Endothelial cell of umbilical vein (primary cell): ENCODE data around the gene KCNH2. TPM values are rescaled to one million over a fixed set of nuclear protein-coding genes. Genes with fewer than 3 reads are reported as not detected.

Experiments used
- BruUV-seq: library from RNA; stranded (reverse); fragments of 400-500 nt; replicated peaks from 2 replicates; lab custom pipeline; 2021; lab: Mats Ljungman, UMichigan
- CTCF ChIA-PET: fragments of 300-600, 350-600 bp; sonication (Branson Sonifier 250); formaldehyde crosslinking; loops from one replicate; lab custom pipeline; 2021; ENCODE audit warnings: antibody characterized with exemption, inconsistent platforms; lab: Charles Lee
- POLR2A ChIA-PET: fragments of 300-600, 350-600 bp; sonication (Branson Sonifier 250); formaldehyde crosslinking; loops from one replicate; lab custom pipeline; 2021; ENCODE audit warnings: antibody characterized with exemption, inconsistent platforms; lab: Charles Lee
- DNase-seq: peaks from one replicate; pipeline ENCODE4 v3.0.0-alpha.2; 2011; ENCODE audit warnings: low read depth, low spot score
- FAIRE-seq: peaks from 2 replicates; lab custom pipeline; 2011; peaks lifted over from hg19 to GRCh38; lab: Jason Lieb, UNC
- H2AFZ ChIP-seq: 2 replicates; pipeline ENCODE4 v1.6.0; 2012; ENCODE audit warnings: low read depth, low read length, control low read depth, inconsistent platforms
- H3K27ac ChIP-seq: 2 replicates; pipeline ENCODE4 v1.5.1; 2011; ENCODE audit warnings: low read depth, mild to moderate bottlenecking, control low read depth, low read length, moderate library complexity; ENCODE audit not compliant: insufficient read depth
- H3K27me3 ChIP-seq, 2 experiments: 2 replicates each; pipeline versions ENCODE4 v1.6.0 to v1.6.1; 2011; ENCODE audit warnings: low read length in 2 of 2, mixed read lengths in 1 of 2; ENCODE audit not compliant: control insufficient read depth in 2 of 2, insufficient read depth in 2 of 2
- H3K36me3 ChIP-seq, 2 experiments: 2 replicates in 1 of 2; 3 replicates in 1 of 2; pipeline ENCODE4 v1.5.1; 2011; ENCODE audit warnings: low read length in 2 of 2, mild to moderate bottlenecking in 1 of 2, moderate library complexity in 1 of 2; ENCODE audit not compliant: control insufficient read depth in 2 of 2, insufficient read depth in 2 of 2; ENCODE audit errors: extremely low read depth in 1 of 2
- H3K4me1 ChIP-seq: 3 replicates; pipeline ENCODE4 v1.5.1; 2011; ENCODE audit warnings: mild to moderate bottlenecking, low read length; ENCODE audit not compliant: control insufficient read depth, insufficient read depth; ENCODE audit errors: extremely low read depth
- H3K4me2 ChIP-seq: 2 replicates; pipeline ENCODE4 v1.6.1; 2011; ENCODE audit warnings: low read length, control low read depth, mixed read lengths; ENCODE audit not compliant: insufficient read depth
- H3K4me3 ChIP-seq, 3 experiments: fragments of 200-600 bp in 1 of 3; sonication (generic), shearing (Covaris generic) in 1 of 3; replicated peaks in 1 of 3; 2 replicates each; pipeline ENCODE4 v1.5.1; 2011 to 2016; ENCODE audit warnings: control low read depth in 3 of 3, low read length in 3 of 3, mild to moderate bottlenecking in 2 of 3, inconsistent platforms in 1 of 3, low read depth in 1 of 3, moderate library complexity in 1 of 3; ENCODE audit not compliant: insufficient read depth in 1 of 3
- H3K79me2 ChIP-seq: 2 replicates; pipeline ENCODE4 v1.6.0; 2012; ENCODE audit warnings: low read length, inconsistent platforms; ENCODE audit not compliant: control insufficient read depth, insufficient read depth
- H3K9ac ChIP-seq: replicated peaks from 2 replicates; pipeline ENCODE3; 2011; ENCODE audit warnings: low read length, control low read depth; ENCODE audit not compliant: insufficient read depth; ENCODE audit errors: extremely low read depth
- H3K9me1 ChIP-seq: replicated peaks from 3 replicates; pipeline ENCODE4 v1.6.0; 2011; ENCODE audit warnings: mild to moderate bottlenecking, low read length; ENCODE audit not compliant: control insufficient read depth, insufficient read depth; ENCODE audit errors: extremely low read depth
- H3K9me3 ChIP-seq: replicated peaks from 2 replicates; pipeline ENCODE4 v1.5.1; 2012; ENCODE audit warnings: low read length, inconsistent platforms; ENCODE audit not compliant: control insufficient read depth, insufficient read depth
- H4K20me1 ChIP-seq: replicated peaks from 2 replicates; pipeline ENCODE3; 2011; ENCODE audit warnings: mild to moderate bottlenecking, low read length; ENCODE audit not compliant: control insufficient read depth, insufficient read depth; ENCODE audit errors: extremely low read depth
- CTCF ChIP-seq, 2 donors: IDR thresholded peaks; 1 replicate in 1 of 2; 2 replicates in 1 of 2; pipeline ENCODE4 v1.5.1; 2011; ENCODE audit warnings: low read length in 2 of 2, mild to moderate bottlenecking in 2 of 2, moderate library complexity in 2 of 2, control low read depth in 1 of 2, inconsistent platforms in 1 of 2, low read depth in 1 of 2; ENCODE audit not compliant: insufficient read depth in 1 of 2; ENCODE audit errors: extremely low read depth in 1 of 2
- EZH2 ChIP-seq: IDR thresholded peaks from 2 replicates; pipeline ENCODE4 v1.6.1; 2012; ENCODE audit warnings: borderline replicate concordance, low read depth, mild to moderate bottlenecking, moderate library complexity, low read length, inconsistent platforms; ENCODE audit not compliant: severe bottlenecking
- FOS ChIP-seq: IDR thresholded peaks from 2 replicates; pipeline ENCODE4 v1.6.1; 2011; ENCODE audit warnings: mild to moderate bottlenecking, low read length, moderate library complexity, borderline replicate concordance; ENCODE audit not compliant: insufficient read depth
- GATA2 ChIP-seq: IDR thresholded peaks from 2 replicates; pipeline ENCODE4 v1.7.0; 2011; ENCODE audit warnings: low read depth, mild to moderate bottlenecking, moderate library complexity, mixed read lengths, low read length; ENCODE audit not compliant: insufficient read length, insufficient read depth
- JUN ChIP-seq: IDR thresholded peaks from 2 replicates; pipeline ENCODE4 v1.6.1; 2011; ENCODE audit warnings: borderline replicate concordance, low read depth; ENCODE audit not compliant: insufficient read length, insufficient read depth
- MYC ChIP-seq: IDR thresholded peaks from one replicate; pipeline ENCODE4 v1.6.1; 2011; ENCODE audit warnings: mild to moderate bottlenecking, low read depth, low read length
- POLR2A ChIP-seq: IDR thresholded peaks from 2 replicates; pipeline ENCODE4 v1.6.1; 2012; ENCODE audit warnings: low read depth, mild to moderate bottlenecking, control low read depth, low read length
- POLR2AphosphoS5 ChIP-seq: IDR thresholded peaks from 2 replicates; pipeline ENCODE4 v1.6.1; 2012; ENCODE audit warnings: low read depth, mild to moderate bottlenecking, control low read depth, low read length, moderate library complexity; ENCODE audit not compliant: insufficient read depth
- dilution Hi-C: fragments of 300-500 bp; cut with MboI; formaldehyde crosslinking; loops from one replicate; pipeline ENCODE4 v1.15.0; 2019; ENCODE audit warnings: low sequenced_read_pairs; ENCODE audit not compliant: extremely low pct_ligation_motif_present
- intact Hi-C: fragments of 100-400 bp; cut with micrococcal nuclease; formaldehyde crosslinking; loops from one replicate; pipeline ENCODE4 v1.10.0; 2022
- polyA plus RNA-seq, 4 experiments: library from polyadenylated mRNA; depleted of rRNA in 3 of 4; stranded (reverse) in 3 of 4; unstranded in 1 of 4; fragments of >200 nt; gene quantifications; 2 replicates each; pipeline versions ENCODE4 v1.2.1 to v1.2.3, GENCODE V29; 2011 to 2012; ENCODE audit warnings: missing spikeins in 1 of 4
- total RNA-seq: library from RNA; stranded (reverse); gene quantifications from 2 replicates; pipeline ENCODE4 v1.2.3, GENCODE V29; 2021
- TF ChIP-seq, protein P1 (sequence below): IDR thresholded peaks from 2 replicates; pipeline ENCODE4 v1.6.1; 2011; ENCODE audit not compliant: insufficient read depth, insufficient read length

The KCNH2 gene
- total and polyA plus RNA-seq, 2 donors (not counting 3 experiments of a cell fraction or from before 2014, with no cell fraction given), result 0.03 to 0.09 TPM

- no peaks in the 10 kb centered on the region for H3K79me2 ChIP-seq
- POLR2A ChIA-PET, result interaction anchor here (0.7 kb wide), 1 partner anchor 38 kb away, joined by 4 read pairs; no protein-coding TSS in a partner anchor
- no peak for TF ChIP-seq FOS
- TF ChIP-seq, protein P1, sequence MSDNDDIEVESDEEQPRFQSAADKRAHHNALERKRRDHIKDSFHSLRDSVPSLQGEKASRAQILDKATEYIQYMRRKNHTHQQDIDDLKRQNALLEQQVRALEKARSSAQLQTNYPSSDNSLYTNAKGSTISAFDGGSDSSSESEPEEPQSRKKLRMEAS, result no peak
- no peak for TF ChIP-seq POLR2AphosphoS5
- no peak for TF ChIP-seq POLR2A
- no peak for TF ChIP-seq GATA2
- no peak for TF ChIP-seq CTCF (IDR thresholded peaks at IDR 0.05; ENCODE audit: extremely low read depth in 1 of 2, insufficient read depth in 1 of 2, low read depth in 1 of 2, low read length in 2 of 2)
- TF ChIP-seq MYC, result no peak
- no peak for TF ChIP-seq EZH2
- TF ChIP-seq JUN, result no peak
- CTCF ChIA-PET, result interaction anchor here (0.8 to 2.0 kb wide), 3 partner anchors 13 to 69 kb away, joined by 3 to 6 read pairs (median 5); no protein-coding TSS in a partner anchor
- H3K9me3 ChIP-seq, result no peaks in the 10 kb centered on the region
- no peak overlapping the region for H3K27ac ChIP-seq
- H3K4me2 ChIP-seq, result no peak overlapping the region
- H4K20me1 ChIP-seq, result no peaks in the 10 kb centered on the region
- H3K27me3 ChIP-seq, result peaks cover 7 to 13% of the 10 kb centered on the region in 2 experiments
- H3K9me1 ChIP-seq, result no peaks in the 10 kb centered on the region
- FAIRE-seq (no peak), DNase-seq (no peak)
- BruUV-seq, result no TSS peak
- intact Hi-C loops, result no loop called here
- H3K9ac ChIP-seq, result no peak overlapping the region
- H3K4me1 ChIP-seq, result no peaks in the 10 kb centered on the region
- no peak overlapping the region for H3K4me3 ChIP-seq
- H2AFZ ChIP-seq, result no peak overlapping the region
- dilution Hi-C loops, result no loop called here
- no peaks in the 10 kb centered on the region for H3K36me3 ChIP-seq
These were observed 28.6 kb downstream of the KCNH2 start for GRCh38 chr7:150949564-150949963.
